ENCODE measurements around the gene XXYLT1. TPM values are rescaled to one million over a fixed set of nuclear protein-coding genes. Genes with fewer than 3 reads are reported as not detected.

XXYLT1 gene
- total RNA-seq, 1 experiment from 2014 or later, result 53.9 TPM

GRCh38 chr3:195113536-195114425 is 157.2 kb downstream of the XXYLT1 start:
- no peaks in the 10 kb centered on the region for H3K9me3 ChIP-seq (ENCODE audit: low read depth, low read length, poor library complexity, severe bottlenecking)
- ChIA-PET POLR2A (ENCODE audit: low non-redundant PET) (no interaction called here), CTCF (no interaction called here)
- no peaks in the 10 kb centered on the region for H3K4me1 ChIP-seq (ENCODE audit: insufficient read depth, low read length, poor library complexity, severe bottlenecking)
- intact Hi-C loops (cut with micrococcal nuclease; ENCODE audit: unreplicated experiment), result no loop called here
- no peak for TF ChIP-seq EZH2 (IDR thresholded peaks at IDR 0.05; ENCODE audit: borderline replicate concordance, low read depth, low read length, poor library complexity, severe bottlenecking)
- TF ChIP-seq, protein P1, sequence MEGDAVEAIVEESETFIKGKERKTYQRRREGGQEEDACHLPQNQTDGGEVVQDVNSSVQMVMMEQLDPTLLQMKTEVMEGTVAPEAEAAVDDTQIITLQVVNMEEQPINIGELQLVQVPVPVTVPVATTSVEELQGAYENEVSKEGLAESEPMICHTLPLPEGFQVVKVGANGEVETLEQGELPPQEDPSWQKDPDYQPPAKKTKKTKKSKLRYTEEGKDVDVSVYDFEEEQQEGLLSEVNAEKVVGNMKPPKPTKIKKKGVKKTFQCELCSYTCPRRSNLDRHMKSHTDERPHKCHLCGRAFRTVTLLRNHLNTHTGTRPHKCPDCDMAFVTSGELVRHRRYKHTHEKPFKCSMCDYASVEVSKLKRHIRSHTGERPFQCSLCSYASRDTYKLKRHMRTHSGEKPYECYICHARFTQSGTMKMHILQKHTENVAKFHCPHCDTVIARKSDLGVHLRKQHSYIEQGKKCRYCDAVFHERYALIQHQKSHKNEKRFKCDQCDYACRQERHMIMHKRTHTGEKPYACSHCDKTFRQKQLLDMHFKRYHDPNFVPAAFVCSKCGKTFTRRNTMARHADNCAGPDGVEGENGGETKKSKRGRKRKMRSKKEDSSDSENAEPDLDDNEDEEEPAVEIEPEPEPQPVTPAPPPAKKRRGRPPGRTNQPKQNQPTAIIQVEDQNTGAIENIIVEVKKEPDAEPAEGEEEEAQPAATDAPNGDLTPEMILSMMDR (conservative IDR thresholded peaks at IDR 0.05; ENCODE audit: low read depth, low read length), result no peak
- H3K36me3 ChIP-seq (ENCODE audit: insufficient read depth, low read length, poor library complexity, severe bottlenecking), result no peaks in the 10 kb centered on the region
- no peak overlapping the region for H3K4me3 ChIP-seq (ENCODE audit: low read depth, low read length, poor library complexity, severe bottlenecking)
- no TSS peak for BruUV-seq (replicated peaks)
- H3K27ac ChIP-seq (ENCODE audit: low read depth, low read length, poor library complexity, severe bottlenecking), result no peak overlapping the region
- no peaks in the 10 kb centered on the region for H3K27me3 ChIP-seq (replicated peaks; ENCODE audit: insufficient read depth, low read depth, low read length, poor library complexity)
- no peak for DNase-seq (ENCODE audit: low spot score)

GRCh38 chr3:195113048-195113447 is 157.9 kb downstream of the XXYLT1 start:
- H3K9me3 ChIP-seq (ENCODE audit: low read depth, low read length, poor library complexity, severe bottlenecking), result no peaks in the 10 kb centered on the region
- ChIA-PET CTCF (no interaction called here), POLR2A (ENCODE audit: low non-redundant PET) (no interaction called here)
- TF ChIP-seq, protein P1 (conservative IDR thresholded peaks at IDR 0.05; ENCODE audit: low read depth, low read length), result no peak
- no peak for TF ChIP-seq EZH2 (IDR thresholded peaks at IDR 0.05; ENCODE audit: borderline replicate concordance, low read depth, low read length, poor library complexity, severe bottlenecking)
- intact Hi-C loops (cut with micrococcal nuclease; ENCODE audit: unreplicated experiment), result no loop called here
- H3K36me3 ChIP-seq (ENCODE audit: insufficient read depth, low read length, poor library complexity, severe bottlenecking), result no peaks in the 10 kb centered on the region
- H3K27ac ChIP-seq (ENCODE audit: low read depth, low read length, poor library complexity, severe bottlenecking), result no peak overlapping the region
- no peak overlapping the region for H3K4me3 ChIP-seq (ENCODE audit: low read depth, low read length, poor library complexity, severe bottlenecking)
- DNase-seq (ENCODE audit: low spot score), result no peak
- no peaks in the 10 kb centered on the region for H3K27me3 ChIP-seq (replicated peaks; ENCODE audit: insufficient read depth, low read depth, low read length, poor library complexity)
- BruUV-seq (replicated peaks), result no TSS peak
- H3K4me1 ChIP-seq (ENCODE audit: insufficient read depth, low read length, poor library complexity, severe bottlenecking), result no peaks in the 10 kb centered on the region

GRCh38 chr3:195112361-195112791 is 158.6 kb downstream of the XXYLT1 start:
- TF ChIP-seq EZH2 (IDR thresholded peaks at IDR 0.05; ENCODE audit: borderline replicate concordance, low read depth, low read length, poor library complexity, severe bottlenecking), result no peak
- TF ChIP-seq, protein P1 (conservative IDR thresholded peaks at IDR 0.05; ENCODE audit: low read depth, low read length), result no peak
- H3K36me3 ChIP-seq (ENCODE audit: insufficient read depth, low read length, poor library complexity, severe bottlenecking), result no peaks in the 10 kb centered on the region
- H3K27me3 ChIP-seq (replicated peaks; ENCODE audit: insufficient read depth, low read depth, low read length, poor library complexity), result no peaks in the 10 kb centered on the region
- no peaks in the 10 kb centered on the region for H3K9me3 ChIP-seq (ENCODE audit: low read depth, low read length, poor library complexity, severe bottlenecking)
- no peak overlapping the region for H3K4me3 ChIP-seq (ENCODE audit: low read depth, low read length, poor library complexity, severe bottlenecking)
- intact Hi-C loops (cut with micrococcal nuclease; ENCODE audit: unreplicated experiment), result no loop called here
- POLR2A ChIA-PET (ENCODE audit: low non-redundant PET), result no interaction called here
- no peak for DNase-seq (ENCODE audit: low spot score)
- no peak overlapping the region for H3K27ac ChIP-seq (ENCODE audit: low read depth, low read length, poor library complexity, severe bottlenecking)
- no peaks in the 10 kb centered on the region for H3K4me1 ChIP-seq (ENCODE audit: insufficient read depth, low read length, poor library complexity, severe bottlenecking)
- CTCF ChIA-PET, result no interaction called here
- no TSS peak for BruUV-seq (replicated peaks)
